ENCODE measurements around the gene FAM25A. TPM values are rescaled to one million over a fixed set of nuclear protein-coding genes. Genes with fewer than 3 reads are reported as not detected.

The FAM25A gene
- total RNA-seq, 1 donor from 2014 or later: not detected

GRCh38 chr10:87053577-87054181, 33.6 kb downstream of the FAM25A start:
- intact Hi-C loops (cut with micrococcal nuclease): no loop called here
- no peaks in the 10 kb centered on the region for H3K9me3 Mint-ChIP-seq
- H3K4me3 Mint-ChIP-seq (ENCODE audit: low read depth): no peak overlapping the region
- H3K4me1 Mint-ChIP-seq (ENCODE audit: low read depth): no peaks in the 10 kb centered on the region
- DNase-seq (ENCODE audit: low spot score): no peak
- H3K27ac Mint-ChIP-seq: no peak overlapping the region
- H3K36me3 Mint-ChIP-seq (ENCODE audit: low read depth): peaks cover 49% of the 10 kb centered on the region
- H3K27me3 Mint-ChIP-seq (ENCODE audit: low read depth): no peaks in the 10 kb centered on the region

GRCh38 chr10:87054373-87055295, 34.5 kb downstream of the FAM25A start:
- intact Hi-C loops (cut with micrococcal nuclease): no loop called here

GRCh38 chr10:87058171-87058570, 38.1 kb downstream of the FAM25A start:
- Mint-ChIP-seq H3K27me3 (ENCODE audit: low read depth) (no peaks in the 10 kb centered on the region), H3K36me3 (ENCODE audit: low read depth) (peaks cover 51% of the 10 kb centered on the region), H3K4me1 (ENCODE audit: low read depth) (no peaks in the 10 kb centered on the region), H3K4me3 (ENCODE audit: low read depth) (no peak overlapping the region), H3K27ac (no peak overlapping the region), H3K9me3 (no peaks in the 10 kb centered on the region)
- intact Hi-C loops (cut with micrococcal nuclease): no loop called here
- DNase-seq (ENCODE audit: low spot score): no peak

More at GRCh38 chr10:87054373-87055295, 34.5 kb downstream of the FAM25A start:
- no peak for DNase-seq (ENCODE audit: low spot score)
- Mint-ChIP-seq H3K4me3 (ENCODE audit: low read depth) (no peak overlapping the region), H3K4me1 (ENCODE audit: low read depth) (no peaks in the 10 kb centered on the region), H3K27me3 (ENCODE audit: low read depth) (no peaks in the 10 kb centered on the region), H3K36me3 (ENCODE audit: low read depth) (peaks cover 50% of the 10 kb centered on the region), H3K27ac (no peak overlapping the region), H3K9me3 (no peaks in the 10 kb centered on the region)

- DNase-seq (ENCODE audit: low spot score): no peak
- Mint-ChIP-seq H3K36me3 (ENCODE audit: low read depth) (peaks cover 57% of the 10 kb centered on the region), H3K4me3 (ENCODE audit: low read depth) (no peak overlapping the region), H3K27me3 (ENCODE audit: low read depth) (no peaks in the 10 kb centered on the region), H3K9me3 (no peaks in the 10 kb centered on the region), H3K4me1 (ENCODE audit: low read depth) (no peaks in the 10 kb centered on the region), H3K27ac (no peak overlapping the region)
- intact Hi-C loops (cut with micrococcal nuclease): no loop called here
These were observed 39.3 kb downstream of the FAM25A start for GRCh38 chr10:87059401-87059800.

GRCh38 chr10:87060280-87060928, 40.3 kb downstream of the FAM25A start:
- Mint-ChIP-seq H3K27me3 (ENCODE audit: low read depth) (no peaks in the 10 kb centered on the region), H3K4me1 (ENCODE audit: low read depth) (no peaks in the 10 kb centered on the region), H3K4me3 (ENCODE audit: low read depth) (no peak overlapping the region), H3K36me3 (ENCODE audit: low read depth) (peaks cover 57% of the 10 kb centered on the region), H3K9me3 (no peaks in the 10 kb centered on the region), H3K27ac (no peak overlapping the region)
- intact Hi-C loops (cut with micrococcal nuclease): no loop called here
- DNase-seq (ENCODE audit: low spot score): no peak

GRCh38 chr10:87064651-87065050, 44.6 kb downstream of the FAM25A start:
- Mint-ChIP-seq H3K9me3 (no peaks in the 10 kb centered on the region), H3K27me3 (ENCODE audit: low read depth) (no peaks in the 10 kb centered on the region), H3K27ac (no peak overlapping the region), H3K4me1 (ENCODE audit: low read depth) (no peaks in the 10 kb centered on the region), H3K4me3 (ENCODE audit: low read depth) (no peak overlapping the region), H3K36me3 (ENCODE audit: low read depth) (peaks cover 66% of the 10 kb centered on the region)
- intact Hi-C loops (cut with micrococcal nuclease): no loop called here
- no peak for DNase-seq (ENCODE audit: low spot score)

GRCh38 chr10:87066178-87066577, 46.1 kb downstream of the FAM25A start:
- Mint-ChIP-seq H3K27me3 (ENCODE audit: low read depth) (no peaks in the 10 kb centered on the region), H3K27ac (no peak overlapping the region), H3K4me1 (ENCODE audit: low read depth) (no peaks in the 10 kb centered on the region), H3K36me3 (ENCODE audit: low read depth) (peaks cover 57% of the 10 kb centered on the region), H3K9me3 (no peaks in the 10 kb centered on the region), H3K4me3 (ENCODE audit: low read depth) (no peak overlapping the region)
- no peak for DNase-seq (ENCODE audit: low spot score)
- intact Hi-C loops (cut with micrococcal nuclease): no loop called here

- intact Hi-C loops (cut with micrococcal nuclease): no loop called here
- Mint-ChIP-seq H3K4me1 (ENCODE audit: low read depth) (no peaks in the 10 kb centered on the region), H3K27ac (peak overlapping the region; percentile 24), H3K9me3 (no peaks in the 10 kb centered on the region), H3K4me3 (ENCODE audit: low read depth) (no peak overlapping the region), H3K36me3 (ENCODE audit: low read depth) (peaks cover 64% of the 10 kb centered on the region), H3K27me3 (ENCODE audit: low read depth) (no peaks in the 10 kb centered on the region)
- no peak for DNase-seq (ENCODE audit: low spot score)
These were observed 46.8 kb downstream of the FAM25A start for GRCh38 chr10:87066865-87067264.

GRCh38 chr10:87068281-87068680, 48.2 kb downstream of the FAM25A start:
- Mint-ChIP-seq H3K36me3 (ENCODE audit: low read depth) (peaks cover 69% of the 10 kb centered on the region), H3K4me1 (ENCODE audit: low read depth) (no peaks in the 10 kb centered on the region), H3K9me3 (no peaks in the 10 kb centered on the region), H3K4me3 (ENCODE audit: low read depth) (no peak overlapping the region), H3K27me3 (ENCODE audit: low read depth) (no peaks in the 10 kb centered on the region), H3K27ac (no peak overlapping the region)
- no peak for DNase-seq (ENCODE audit: low spot score)
- intact Hi-C loops (cut with micrococcal nuclease): no loop called here

- H3K9me3 Mint-ChIP-seq: no peaks in the 10 kb centered on the region
These were observed 52.4 kb downstream of the FAM25A start for GRCh38 chr10:87072449-87072848.

More at GRCh38 chr10:87072449-87072848, 52.4 kb downstream of the FAM25A start:
- no peak overlapping the region for H3K27ac Mint-ChIP-seq
- no peak for DNase-seq (ENCODE audit: low spot score)
- H3K36me3 Mint-ChIP-seq (ENCODE audit: low read depth): peaks cover 47% of the 10 kb centered on the region
- intact Hi-C loops (cut with micrococcal nuclease): no loop called here
- H3K4me1 Mint-ChIP-seq (ENCODE audit: low read depth): no peaks in the 10 kb centered on the region
- no peak overlapping the region for H3K4me3 Mint-ChIP-seq (ENCODE audit: low read depth)
- H3K27me3 Mint-ChIP-seq (ENCODE audit: low read depth): no peaks in the 10 kb centered on the region

Other genes starting within 250 kb of the FAM25A start
- gene MMRN2, start 62.7 kb upstream of the FAM25A start, total RNA-seq: not detected in 2 replicates
- not detected in 2 replicates for gene SNCG, start 61.7 kb upstream of the FAM25A start, total RNA-seq
- gene ADIRF, start 51.8 kb upstream of the FAM25A start, total RNA-seq: not detected in 2 replicates
- 105 and 109 TPM in 2 replicates for gene GLUD1, start 74.5 kb downstream of the FAM25A start, total RNA-seq
- gene SHLD2, start 74.9 kb downstream of the FAM25A start, total RNA-seq: 39.9 and 41.7 TPM in 2 replicates
- gene NUTM2A, start 205.2 kb downstream of the FAM25A start, total RNA-seq: 0.07 and 0.30 TPM in 2 replicates